ENCODE results near the gene DNAAF3. TPM values are rescaled to one million over a fixed set of nuclear protein-coding genes. Genes with fewer than 3 reads are reported as not detected.
A peak's percentile ranks its signal among the peaks of the same experiment; 100 is the strongest.

Gene DNAAF3
- total RNA-seq, 2 donors from 2014 or later, result 1.6 TPM

- DNase-seq (no peak), ATAC-seq (no peak)
- TF ChIP-seq POLR2A (IDR thresholded peaks at IDR 0.05) (no peak), CTCF (IDR thresholded peaks at IDR 0.05) (no peak)
- no peaks in the 10 kb centered on the region for H3K9me3 ChIP-seq
- no peak overlapping the region for H3K4me3 ChIP-seq
- WGBS, 2 donors, result 61 to 65% methylated on average over 8 of the region's 8 CpGs
- no peaks in the 10 kb centered on the region for H3K36me3 ChIP-seq (replicated peaks in 1 of 2; ENCODE audit: insufficient read depth in 1 of 2, low read depth in 2 of 2)
- H3K27me3 ChIP-seq, result no peaks in the 10 kb centered on the region
- intact Hi-C loops (cut with DNase I), result no loop called here
- H3K4me1 ChIP-seq, result no peaks in the 10 kb centered on the region
- no peak overlapping the region for H3K27ac ChIP-seq
Measured at GRCh38 chr19:55188625-55189024, 22.2 kb upstream of the DNAAF3 start.

GRCh38 chr19:55186080-55186479 lies 19.7 kb upstream of the DNAAF3 start:
- Histone ChIP-seq H3K9me3 (no peaks in the 10 kb centered on the region), H3K4me3 (no peak overlapping the region), H3K4me1 (no peaks in the 10 kb centered on the region), H3K36me3 (replicated peaks in 1 of 2; ENCODE audit: insufficient read depth in 1 of 2, low read depth in 2 of 2) (no peaks in the 10 kb centered on the region), H3K27ac (no peak overlapping the region), H3K27me3 (peaks cover 0 to under 1% of the 10 kb centered on the region in 2 donors)
- TF ChIP-seq CTCF (IDR thresholded peaks at IDR 0.05) (no peak), POLR2A (IDR thresholded peaks at IDR 0.05) (no peak)
- intact Hi-C loops (cut with DNase I), result no loop called here
- DNase-seq (no peak), ATAC-seq (no peak)
- WGBS, 2 donors, result 66 to 71% methylated on average over 5 to 11 of the region's 12 CpGs

- Histone ChIP-seq H3K4me1 (peaks cover 18% of the 10 kb centered on the region), H3K4me3 (no peak overlapping the region), H3K36me3 (replicated peaks in 1 of 2; ENCODE audit: insufficient read depth in 1 of 2, low read depth in 2 of 2) (no peaks in the 10 kb centered on the region), H3K27me3 (peaks cover 0 to 32% of the 10 kb centered on the region in 2 donors), H3K9me3 (no peaks in the 10 kb centered on the region), H3K27ac (no peak overlapping the region)
- WGBS, 2 donors, result 66 to 87% methylated on average over 6 to 20 of the region's 20 CpGs
- intact Hi-C loops (cut with DNase I), result no loop called here
- no peak for ATAC-seq
- DNase-seq, result no peak
- TF ChIP-seq POLR2A (IDR thresholded peaks at IDR 0.05) (no peak), CTCF (IDR thresholded peaks at IDR 0.05) (no peak)
Measured at GRCh38 chr19:55181740-55182139, 15.3 kb upstream of the DNAAF3 start.

- peaks cover 0 to 45% of the 10 kb centered on the region in 2 donors for H3K27me3 ChIP-seq
- ATAC-seq (peak; percentile 62), DNase-seq (peak; percentile 29 to 57 (median 47))
- H3K36me3 ChIP-seq (replicated peaks in 1 of 2; ENCODE audit: insufficient read depth in 1 of 2, low read depth in 2 of 2), result no peaks in the 10 kb centered on the region
- intact Hi-C loops (cut with DNase I), result no loop called here
- peaks cover 18% of the 10 kb centered on the region for H3K4me1 ChIP-seq
- TF ChIP-seq CTCF (IDR thresholded peaks at IDR 0.05), result no peak
- no peak for TF ChIP-seq POLR2A (IDR thresholded peaks at IDR 0.05)
- no peak within 1 kb of the TSS for H3K4me3 ChIP-seq
- 2% methylated on average over 28 to 57 of the region's 68 CpGs for WGBS, 2 donors
- no peaks in the 10 kb centered on the region for H3K9me3 ChIP-seq
- no peak within 1 kb of the TSS for H3K27ac ChIP-seq
Measured at GRCh38 chr19:55179606-55180484, 13.4 kb upstream of the DNAAF3 start, which contains the start of gene SYT5. Gene SYT5, minus strand, starts transcription at chr19:55180289. Its CDS starts 1,248 bp downstream, at chr19:55179041.
